Naive B cell (primary cell): ENCODE data around the gene COTL1. TPM values are rescaled to one million over a fixed set of nuclear protein-coding genes. Genes with fewer than 3 reads are reported as not detected.

ENCODE experiments used
- ATAC-seq, 2 donors: fragments of 150-1000 bp; cut with Tn5 transposase; 2 replicates each; pipeline ENCODE4 v1.10.0; 2021; ENCODE audit warnings: low read depth in 2 of 2, mild to moderate bottlenecking in 2 of 2, moderate library complexity in 2 of 2
- DNase-seq: peaks from one replicate; pipeline ENCODE4 v3.0.0; 2022
- H3K27ac Mint-ChIP-seq, 6 donors: one replicate each; pipeline ENCODE4 v1.8.0; 2020 to 2022; ENCODE audit warnings: mild to moderate bottlenecking in 6 of 6, mixed read lengths in 6 of 6, moderate library complexity in 5 of 6, inconsistent platforms in 2 of 6
- H3K27me3 Mint-ChIP-seq, 3 donors: one replicate each; pipeline ENCODE4 v1.8.0; 2021 to 2022; ENCODE audit warnings: mixed read lengths in 3 of 3, mild to moderate bottlenecking in 1 of 3
- H3K36me3 Mint-ChIP-seq, 2 donors: one replicate each; pipeline ENCODE4 v1.8.0; 2020 to 2022; ENCODE audit warnings: mixed read lengths in 2 of 2, inconsistent platforms in 1 of 2, mild to moderate bottlenecking in 1 of 2
- H3K4me1 Mint-ChIP-seq, 3 donors: one replicate each; pipeline ENCODE4 v1.8.0; 2020 to 2022; ENCODE audit warnings: mixed read lengths in 3 of 3, inconsistent platforms in 1 of 3, mild to moderate bottlenecking in 1 of 3, moderate library complexity in 1 of 3
- H3K4me3 Mint-ChIP-seq, 8 donors: one replicate each; pipeline ENCODE4 v1.8.0; 2020 to 2022; ENCODE audit warnings: mild to moderate bottlenecking in 8 of 8, mixed read lengths in 8 of 8, moderate library complexity in 8 of 8, inconsistent platforms in 2 of 8
- H3K9me3 Mint-ChIP-seq, 7 donors: one replicate each; pipeline ENCODE4 v1.8.0; 2020 to 2022; ENCODE audit warnings: mixed read lengths in 7 of 7, mild to moderate bottlenecking in 5 of 7, inconsistent platforms in 2 of 7, moderate library complexity in 1 of 7
- polyA plus RNA-seq, 6 donors: library from polyadenylated mRNA; unstranded; fragments of 300-500 nt; fragmentation: Illumina TruSeq; gene quantifications; one replicate each; pipeline ENCODE4 v1.2.3, GENCODE V29; 2021; ENCODE audit warnings: low read depth in 6 of 6

COTL1 gene
- polyA plus RNA-seq, 6 donors from 2014 or later, result 167 to 439 (median 373) TPM

- no peak for DNase-seq
- H3K27me3 Mint-ChIP-seq, result no peaks in the 10 kb centered on the region
- peak overlapping the region in 4 of 6 donors; percentile 15 to 88 (median 55) for H3K27ac Mint-ChIP-seq
- ATAC-seq, result no peak
- H3K36me3 Mint-ChIP-seq, result peaks cover 0 to 8% of the 10 kb centered on the region in 2 donors
- no peaks in the 10 kb centered on the region for H3K9me3 Mint-ChIP-seq
- H3K4me1 Mint-ChIP-seq, result peaks cover 32 to 77% (median 49%) of the 10 kb centered on the region in 3 donors
- H3K4me3 Mint-ChIP-seq, result no peak overlapping the region
Measured at GRCh38 chr16:84582958-84583516, 34.8 kb downstream of the COTL1 start.

DNA sequence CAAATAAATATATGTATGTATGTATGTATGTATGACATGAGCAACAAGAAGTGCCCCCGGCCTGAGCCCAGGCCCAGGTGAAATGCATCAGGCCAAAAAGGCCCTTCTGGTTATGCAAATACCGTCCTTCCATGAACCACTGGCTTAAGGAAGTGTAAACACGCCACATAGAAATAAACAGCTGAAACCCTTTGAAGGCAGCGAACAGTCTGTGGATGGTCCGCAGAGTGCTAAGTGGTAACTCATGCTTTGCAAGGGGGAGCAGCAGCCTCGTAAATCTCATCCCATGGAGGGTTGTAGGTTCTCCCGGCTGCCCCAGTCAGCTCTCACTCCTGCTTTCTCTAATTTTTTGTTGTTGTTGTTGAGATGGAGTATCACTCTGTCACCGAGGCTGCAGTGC, 36.7 kb downstream of the COTL1 start:
- Mint-ChIP-seq H3K36me3 (peaks cover 0 to 8% of the 10 kb centered on the region in 2 donors), H3K4me3 (no peak overlapping the region), H3K4me1 (peaks cover 36 to 81% (median 57%) of the 10 kb centered on the region in 3 donors), H3K27ac (peak overlapping the region in 3 of 6 donors; percentile 44 to 77 (median 60)), H3K9me3 (no peaks in the 10 kb centered on the region), H3K27me3 (no peaks in the 10 kb centered on the region)
- ATAC-seq (no peak), DNase-seq (no peak)

DNA sequence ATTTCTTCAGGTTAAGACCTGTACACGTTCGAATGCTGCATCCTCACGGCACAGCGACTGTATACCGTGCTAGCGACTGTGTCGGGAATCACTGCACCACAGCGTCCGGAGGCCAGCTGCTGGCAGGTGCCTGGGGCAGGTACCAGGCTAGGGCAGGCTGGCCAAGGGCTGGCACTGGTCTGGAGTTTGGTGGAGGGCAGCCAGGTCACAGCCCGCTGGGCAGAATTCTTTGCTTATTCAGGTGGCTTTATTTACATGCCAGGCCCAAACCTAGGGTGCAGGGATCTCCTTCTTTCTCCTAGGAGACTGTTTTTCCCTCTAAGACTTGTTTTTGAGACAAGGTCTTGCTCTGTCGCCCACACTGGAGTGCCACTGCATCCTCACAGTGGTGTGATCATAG, 37.9 kb downstream of the COTL1 start:
- ATAC-seq (no peak), DNase-seq (no peak)
- Mint-ChIP-seq H3K27ac (peak overlapping the region in 4 of 6 donors; percentile 6 to 79 (median 44)), H3K27me3 (no peaks in the 10 kb centered on the region), H3K9me3 (no peaks in the 10 kb centered on the region), H3K4me3 (peak overlapping the region in 1 of 8 donors; percentile 51), H3K4me1 (peaks cover 28 to 76% (median 51%) of the 10 kb centered on the region in 3 donors), H3K36me3 (peaks cover 0 to 3% of the 10 kb centered on the region in 2 donors)

DNA sequence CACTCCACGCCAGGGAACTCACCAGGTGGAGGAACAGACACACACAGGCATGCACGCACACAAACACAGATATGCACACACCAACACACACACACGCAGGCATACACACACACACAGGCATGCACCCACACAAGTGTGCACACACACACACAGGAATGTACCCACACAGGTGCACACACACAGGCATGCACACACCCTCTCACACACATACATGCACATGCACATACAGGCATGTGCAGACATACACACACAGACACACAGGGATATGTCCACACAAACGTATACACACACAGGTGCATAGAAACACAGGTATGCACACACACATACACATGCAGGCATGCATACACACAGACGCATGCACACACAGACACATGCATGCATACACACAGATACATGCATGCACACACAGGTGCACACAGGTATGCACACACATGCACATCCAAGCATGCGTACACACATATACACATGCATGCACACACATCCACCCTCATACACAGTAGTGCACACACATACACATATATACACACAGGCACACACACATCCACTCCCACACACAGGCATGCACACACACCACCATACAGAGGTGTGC, 39.2 kb downstream of the COTL1 start:
- no peak for DNase-seq
- Mint-ChIP-seq H3K4me1 (peaks cover 28 to 69% (median 46%) of the 10 kb centered on the region in 3 donors), H3K27me3 (no peaks in the 10 kb centered on the region), H3K9me3 (no peaks in the 10 kb centered on the region), H3K4me3 (no peak overlapping the region), H3K36me3 (no peaks in the 10 kb centered on the region), H3K27ac (peak overlapping the region in 1 of 6 donors; percentile 70)
- no peak for ATAC-seq

DNA sequence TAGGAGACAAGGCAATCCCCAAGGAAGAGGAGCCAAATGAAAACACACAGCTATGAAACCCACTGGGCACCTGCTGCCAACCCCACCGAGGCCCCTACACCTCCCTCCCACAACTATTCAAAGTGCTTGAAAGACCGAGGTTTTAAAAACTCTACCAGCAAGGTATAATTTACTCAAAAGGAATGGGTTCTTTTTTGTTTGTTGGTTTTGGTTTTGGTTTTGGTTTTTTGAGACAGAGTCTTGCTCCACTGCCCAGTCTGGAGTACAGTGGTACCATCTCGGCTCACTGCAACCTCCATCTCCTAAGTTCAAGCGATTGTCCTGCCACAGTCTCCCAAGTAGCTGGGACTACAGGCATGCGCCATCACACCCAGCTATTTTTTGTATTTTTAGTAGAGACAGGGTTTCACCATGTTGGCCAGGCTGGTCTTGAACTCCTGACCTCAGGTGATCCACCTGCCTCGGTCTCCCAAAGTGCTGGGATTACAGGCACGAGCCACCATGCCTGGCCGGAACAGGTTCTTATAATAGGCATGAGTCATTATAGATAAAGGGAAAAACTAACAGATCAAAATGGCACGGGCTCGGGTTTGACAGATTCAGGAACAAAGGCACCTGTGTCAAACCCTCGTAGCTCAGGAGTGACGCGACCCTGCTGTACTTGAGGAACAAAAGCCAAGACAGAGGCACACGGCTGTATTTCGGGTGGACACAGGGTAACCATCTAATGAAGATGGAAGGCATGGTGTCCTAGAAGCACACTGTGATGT, 40.7 kb downstream of the COTL1 start:
- Mint-ChIP-seq H3K4me1 (peaks cover 31 to 66% (median 46%) of the 10 kb centered on the region in 3 donors), H3K36me3 (no peaks in the 10 kb centered on the region), H3K9me3 (no peaks in the 10 kb centered on the region), H3K27ac (peak overlapping the region in 4 of 6 donors; percentile 16 to 85 (median 30)), H3K27me3 (no peaks in the 10 kb centered on the region), H3K4me3 (no peak overlapping the region)
- peak in 1 of 2 donors; percentile 20 for ATAC-seq
- no peak for DNase-seq

GRCh38 chr16:84575914-84576313, 42.0 kb downstream of the COTL1 start:
- DNase-seq, result no peak
- Mint-ChIP-seq H3K9me3 (peaks cover 0 to 4% (median under 1%) of the 10 kb centered on the region in 7 donors), H3K36me3 (peaks cover under 1 to 9% of the 10 kb centered on the region in 2 donors), H3K27ac (peak overlapping the region in 2 of 6 donors; percentile 36 to 79), H3K4me3 (no peak overlapping the region), H3K4me1 (peaks cover 36 to 62% (median 52%) of the 10 kb centered on the region in 3 donors), H3K27me3 (no peaks in the 10 kb centered on the region)
- no peak for ATAC-seq

DNA sequence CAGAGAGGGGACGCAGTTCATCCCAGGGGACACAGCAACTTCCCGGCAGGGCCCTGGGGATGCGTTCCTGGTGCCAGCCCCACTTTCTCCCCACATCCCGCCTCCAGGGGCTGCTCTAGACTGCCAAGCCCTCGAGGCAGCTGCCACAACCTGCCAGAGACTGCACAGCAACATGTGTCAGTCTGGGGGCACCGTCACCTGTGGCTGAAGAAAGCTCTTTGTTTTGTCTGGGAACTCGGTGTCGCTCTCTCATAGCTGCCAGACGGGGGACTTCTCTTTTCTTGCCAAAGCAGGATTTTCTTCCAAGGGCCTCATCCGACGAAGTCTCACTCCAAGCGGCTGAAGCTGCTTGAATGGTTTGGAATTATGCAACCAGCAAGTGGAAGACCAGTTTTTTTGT, 43.7 kb downstream of the COTL1 start:
- Mint-ChIP-seq H3K4me1 (peaks cover 35 to 62% (median 52%) of the 10 kb centered on the region in 3 donors), H3K27ac (peak overlapping the region in 2 of 6 donors; percentile 16 to 80), H3K9me3 (peaks cover 4 to 16% (median 9%) of the 10 kb centered on the region in 7 donors), H3K27me3 (no peaks in the 10 kb centered on the region), H3K36me3 (peaks cover 8 to 17% of the 10 kb centered on the region in 2 donors), H3K4me3 (no peak overlapping the region)
- no peak for DNase-seq
- no peak for ATAC-seq

- peaks cover 32 to 55% (median 42%) of the 10 kb centered on the region in 3 donors for H3K4me1 Mint-ChIP-seq
- H3K36me3 Mint-ChIP-seq, result peaks cover 11 to 23% of the 10 kb centered on the region in 2 donors
- H3K9me3 Mint-ChIP-seq, result peaks cover 4 to 16% (median 9%) of the 10 kb centered on the region in 7 donors
- DNase-seq (no peak), ATAC-seq (no peak)
- no peaks in the 10 kb centered on the region for H3K27me3 Mint-ChIP-seq
- H3K4me3 Mint-ChIP-seq, result peak overlapping the region in 1 of 8 donors; percentile 29
- peak overlapping the region in 2 of 6 donors; percentile 73 to 74 for H3K27ac Mint-ChIP-seq
Measured at GRCh38 chr16:84572096-84572495, 45.8 kb downstream of the COTL1 start.

DNA sequence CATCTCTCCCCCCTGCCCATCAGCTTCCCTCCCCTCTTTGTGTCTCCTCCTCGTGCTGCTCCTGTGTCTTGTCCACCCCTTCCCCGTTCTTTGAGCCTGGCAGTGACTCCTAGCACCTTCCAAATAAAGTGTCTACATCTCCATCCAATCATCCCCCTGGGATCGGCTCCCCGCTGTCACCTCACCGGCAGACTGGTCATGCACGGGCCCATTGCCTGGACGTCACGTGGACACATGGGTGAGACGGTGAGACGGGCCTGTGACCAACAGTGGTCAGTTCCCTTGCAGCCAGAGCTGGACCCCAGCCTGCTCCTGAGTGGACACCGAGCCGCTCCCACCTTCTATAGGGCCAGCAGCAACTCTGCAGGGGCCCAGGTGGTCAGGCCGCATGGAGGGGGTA, 46.4 kb downstream of the COTL1 start:
- H3K36me3 Mint-ChIP-seq, result peaks cover 16 to 28% of the 10 kb centered on the region in 2 donors
- DNase-seq (no peak), ATAC-seq (no peak)
- H3K27ac Mint-ChIP-seq, result peak overlapping the region in 3 of 6 donors; percentile 73 to 91 (median 74)
- H3K27me3 Mint-ChIP-seq, result no peaks in the 10 kb centered on the region
- H3K4me1 Mint-ChIP-seq, result peaks cover 33 to 50% (median 36%) of the 10 kb centered on the region in 3 donors
- peak overlapping the region in 1 of 8 donors; percentile 20 for H3K4me3 Mint-ChIP-seq
- H3K9me3 Mint-ChIP-seq, result peaks cover 4 to 16% (median 9%) of the 10 kb centered on the region in 7 donors

GRCh38 chr16:84570739-84571403, 47.0 kb downstream of the COTL1 start:
- peak overlapping the region in 1 of 8 donors; percentile 20 for H3K4me3 Mint-ChIP-seq
- peaks cover 16 to 35% of the 10 kb centered on the region in 2 donors for H3K36me3 Mint-ChIP-seq
- DNase-seq (no peak), ATAC-seq (no peak)
- H3K27me3 Mint-ChIP-seq, result no peaks in the 10 kb centered on the region
- peaks cover 4 to 16% (median 9%) of the 10 kb centered on the region in 7 donors for H3K9me3 Mint-ChIP-seq
- H3K27ac Mint-ChIP-seq, result peak overlapping the region in 2 of 6 donors; percentile 82 to 86
- H3K4me1 Mint-ChIP-seq, result peaks cover 30 to 43% (median 31%) of the 10 kb centered on the region in 3 donors

DNA sequence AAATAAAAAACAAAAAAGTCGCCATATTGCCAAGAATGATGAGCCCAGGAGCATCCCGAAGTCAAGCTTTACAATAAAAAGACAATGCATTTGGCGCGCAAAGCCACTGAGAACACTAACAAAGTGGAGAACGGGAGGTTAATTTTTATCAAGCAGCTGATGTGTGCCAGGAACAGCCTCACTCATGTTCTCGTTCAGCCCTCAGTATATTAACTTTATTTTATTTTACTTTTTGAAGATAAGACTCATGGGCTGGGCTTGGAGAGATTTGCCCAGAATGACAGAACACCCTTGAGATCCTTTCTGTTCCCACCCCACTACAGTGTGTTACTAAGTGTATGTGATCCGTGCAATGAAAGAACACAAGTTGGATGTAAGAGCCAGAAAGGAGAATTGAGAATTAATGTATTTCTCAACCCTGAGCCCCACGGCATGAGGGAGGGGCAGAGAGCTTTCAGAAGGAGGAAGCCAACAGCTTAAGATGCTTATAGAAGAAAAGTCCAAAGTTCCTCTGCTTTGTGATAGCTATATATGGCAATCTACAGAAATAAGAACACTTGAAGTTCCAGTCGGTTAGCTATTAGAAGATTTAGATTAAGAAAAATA, 48.4 kb downstream of the COTL1 start:
- Mint-ChIP-seq H3K36me3 (peaks cover 22 to 38% of the 10 kb centered on the region in 2 donors), H3K4me3 (peak overlapping the region in 3 of 8 donors; percentile 13 to 57 (median 22)), H3K9me3 (peaks cover 4 to 16% (median 9%) of the 10 kb centered on the region in 7 donors), H3K27me3 (no peaks in the 10 kb centered on the region), H3K4me1 (peaks cover 26 to 39% (median 31%) of the 10 kb centered on the region in 3 donors), H3K27ac (peak overlapping the region in 5 of 6 donors; percentile 11 to 88 (median 82))
- no peak for DNase-seq
- peak; percentile 54 to 74 for ATAC-seq

DNA sequence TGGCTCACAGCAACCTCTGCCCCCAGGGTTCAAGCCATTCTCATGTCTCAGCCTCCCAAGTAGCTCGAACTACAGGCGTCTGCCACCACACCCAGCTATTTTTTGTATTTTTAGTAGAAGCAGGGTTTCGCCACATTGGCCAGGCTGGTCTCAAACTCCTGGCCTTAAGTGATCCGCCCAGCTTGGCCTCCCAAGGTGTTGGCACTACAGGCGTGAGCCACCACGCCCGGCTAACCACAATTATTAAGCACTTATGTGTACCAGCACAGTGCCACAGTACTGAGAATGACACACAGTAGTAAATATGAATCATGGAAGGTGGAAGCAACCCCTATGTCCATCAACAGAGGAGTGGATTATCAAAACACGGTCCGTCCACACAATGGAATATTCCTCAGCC, 49.8 kb downstream of the COTL1 start:
- Mint-ChIP-seq H3K36me3 (peaks cover 22 to 38% of the 10 kb centered on the region in 2 donors), H3K4me1 (peaks cover 31 to 45% (median 35%) of the 10 kb centered on the region in 3 donors), H3K27me3 (no peaks in the 10 kb centered on the region), H3K27ac (peak overlapping the region in 2 of 6 donors; percentile 24 to 67), H3K9me3 (peaks cover 4 to 16% (median 9%) of the 10 kb centered on the region in 7 donors), H3K4me3 (peak overlapping the region in 1 of 8 donors; percentile 4)
- ATAC-seq (no peak), DNase-seq (no peak)
